H9 (cell line): ENCODE results near the gene BMP8A. TPM values are rescaled to one million over a fixed set of nuclear protein-coding genes. Genes with fewer than 3 reads are reported as not detected.

Source experiments
- DNase-seq: peaks from one replicate; pipeline ENCODE4 v3.0.0-alpha.2; 2017
- H2AFZ ChIP-seq: one replicate; pipeline ENCODE4 v1.6.1; 2013; ENCODE audit warnings: mild to moderate bottlenecking, low read length, control low read depth, moderate library complexity
- H2AK5ac ChIP-seq: 2 replicates; pipeline ENCODE4 v1.6.1; 2013; ENCODE audit warnings: low read length, control low read depth, mixed read lengths; ENCODE audit not compliant: insufficient read length
- H2BK120ac ChIP-seq: one replicate; pipeline ENCODE4 v1.6.1; 2013; ENCODE audit warnings: low read depth, mild to moderate bottlenecking, low read length, control low read depth, inconsistent platforms; ENCODE audit not compliant: poor library complexity, severe bottlenecking
- H2BK12ac ChIP-seq: 2 replicates; pipeline ENCODE4 v1.6.1; 2013; ENCODE audit warnings: low read length, control low read depth, mixed read lengths, low read depth; ENCODE audit not compliant: insufficient read length
- H2BK15ac ChIP-seq: 2 replicates; pipeline ENCODE4 v1.6.1; 2013; ENCODE audit warnings: low read depth, low read length, control low read depth
- H2BK20ac ChIP-seq: one replicate; pipeline ENCODE4 v1.6.1; 2013; ENCODE audit warnings: low read depth, mild to moderate bottlenecking, low read length, control low read depth, inconsistent platforms; ENCODE audit not compliant: poor library complexity, severe bottlenecking
- H2BK5ac ChIP-seq: 2 replicates; pipeline ENCODE4 v1.6.1; 2013; ENCODE audit warnings: low read length, control low read depth, mixed read lengths; ENCODE audit not compliant: insufficient read length
- H3K14ac ChIP-seq: 2 replicates; pipeline ENCODE4 v1.6.1; 2013; ENCODE audit warnings: low read length, control low read depth; ENCODE audit not compliant: insufficient read depth
- H3K18ac ChIP-seq: 2 replicates; pipeline ENCODE4 v1.6.1; 2013; ENCODE audit warnings: low read depth, mild to moderate bottlenecking, mixed read lengths, low read length, control low read depth; ENCODE audit not compliant: insufficient read length
- H3K23ac ChIP-seq: 2 replicates; pipeline ENCODE4 v1.6.1; 2013; ENCODE audit warnings: low read length, control low read depth, mixed read lengths, low read depth; ENCODE audit not compliant: insufficient read length
- H3K23me2 ChIP-seq: 2 replicates; pipeline ENCODE4 v1.6.1; 2013; ENCODE audit warnings: low read depth, mild to moderate bottlenecking, mixed read lengths, low read length, control low read depth; ENCODE audit not compliant: insufficient read length, poor library complexity, severe bottlenecking
- H3K27ac ChIP-seq: 2 replicates; pipeline ENCODE4 v1.5.1; 2013; ENCODE audit warnings: low read length, control low read depth, mixed read lengths, low read depth; ENCODE audit not compliant: insufficient read length
- H3K27me3 ChIP-seq: 2 replicates; pipeline ENCODE4 v1.6.1; 2013; ENCODE audit warnings: low read length, control low read depth, inconsistent platforms; ENCODE audit not compliant: insufficient read depth
- H3K4ac ChIP-seq: 2 replicates; pipeline ENCODE4 v1.6.1; 2013; ENCODE audit warnings: low read depth, mild to moderate bottlenecking, control low read depth, inconsistent platforms, low read length, moderate library complexity
- H3K4me1 ChIP-seq: 2 replicates; pipeline ENCODE4 v1.6.1; 2013; ENCODE audit warnings: low read length, control low read depth, inconsistent platforms; ENCODE audit not compliant: insufficient read depth
- H3K4me2 ChIP-seq: 2 replicates; pipeline ENCODE4 v1.6.1; 2013; ENCODE audit warnings: low read length, control low read depth, mixed read lengths; ENCODE audit not compliant: insufficient read length, insufficient read depth
- H3K56ac ChIP-seq: 2 replicates; pipeline ENCODE4 v1.6.1; 2013; ENCODE audit warnings: low read depth, mild to moderate bottlenecking, mixed read lengths, low read length, control low read depth; ENCODE audit not compliant: insufficient read length
- H3K79me1 ChIP-seq: 2 replicates; pipeline ENCODE4 v1.6.1; 2013; ENCODE audit warnings: low read depth, mild to moderate bottlenecking, moderate library complexity, low read length, control low read depth, inconsistent platforms; ENCODE audit not compliant: insufficient read depth, poor library complexity, severe bottlenecking
- H3K79me2 ChIP-seq: 2 replicates; pipeline ENCODE4 v1.6.1; 2013; ENCODE audit warnings: low read length, control low read depth, inconsistent platforms; ENCODE audit not compliant: insufficient read depth
- H3K9ac ChIP-seq: 2 replicates; pipeline ENCODE4 v1.6.1; 2013; ENCODE audit warnings: low read length, control low read depth, mixed read lengths; ENCODE audit not compliant: insufficient read length; ENCODE audit errors: extremely low read depth
- H3K9me3 ChIP-seq: one replicate; pipeline ENCODE4 v1.6.1; 2013; ENCODE audit warnings: low read depth, low read length, inconsistent platforms; ENCODE audit not compliant: control insufficient read depth
- H3T11ph ChIP-seq: one replicate; pipeline ENCODE4 v1.6.1; 2013; ENCODE audit warnings: mild to moderate bottlenecking, low read length, control low read depth, inconsistent platforms
- H4K20me1 ChIP-seq: one replicate; pipeline ENCODE4 v1.6.1; 2013; ENCODE audit not compliant: control insufficient read depth, insufficient read length, insufficient read depth
- H4K5ac ChIP-seq: 2 replicates; pipeline ENCODE4 v1.6.1; 2013; ENCODE audit warnings: low read depth, mild to moderate bottlenecking, mixed read lengths, low read length, control low read depth; ENCODE audit not compliant: insufficient read length
- H4K8ac ChIP-seq: replicated peaks from 2 replicates; pipeline ENCODE4 v1.6.1; 2013; ENCODE audit warnings: low read length, control low read depth, mixed read lengths, low read depth; ENCODE audit not compliant: insufficient read length
- H4K91ac ChIP-seq: 2 replicates; pipeline ENCODE4 v1.6.1; 2013; ENCODE audit warnings: low read depth, mild to moderate bottlenecking, moderate library complexity, mixed read lengths, low read length, control low read depth; ENCODE audit not compliant: insufficient read length
- H3K27ac Mint-ChIP-seq, 3 experiments: 2 replicates in 2 of 3; 3 replicates in 1 of 3; pipeline ENCODE4 v1.8.0; 2020 to 2021; ENCODE audit warnings: mixed read lengths in 3 of 3, mild to moderate bottlenecking in 1 of 3, moderate library complexity in 1 of 3
- H3K27me3 Mint-ChIP-seq: 2 replicates; pipeline ENCODE4 v1.8.0; 2021; ENCODE audit warnings: low read depth, mild to moderate bottlenecking, moderate library complexity, mixed read lengths
- H3K36me3 Mint-ChIP-seq, 3 experiments: 2 replicates in 2 of 3; 3 replicates in 1 of 3; pipeline ENCODE4 v1.8.0; 2020 to 2021; ENCODE audit warnings: low read depth in 3 of 3, mixed read lengths in 3 of 3; ENCODE audit not compliant: insufficient read depth in 1 of 3
- H3K4me1 Mint-ChIP-seq, 2 experiments: 2 replicates each; pipeline ENCODE4 v1.8.0; 2020; ENCODE audit warnings: mixed read lengths in 2 of 2
- H3K4me3 Mint-ChIP-seq, 2 experiments: 2 replicates in 1 of 2; 3 replicates in 1 of 2; pipeline ENCODE4 v1.8.0; 2020 to 2021; ENCODE audit warnings: mild to moderate bottlenecking in 2 of 2, mixed read lengths in 2 of 2, moderate library complexity in 1 of 2
- H3K9me3 Mint-ChIP-seq, 2 experiments: 2 replicates in 1 of 2; 3 replicates in 1 of 2; pipeline ENCODE4 v1.8.0; 2020; ENCODE audit warnings: mild to moderate bottlenecking in 2 of 2, mixed read lengths in 2 of 2, moderate library complexity in 1 of 2
- WGBS: extraction: QIAGEN DNeasy Blood & Tissue Kit; methylation state at CpG from one replicate; pipeline ENCODE4 v1.1.7; 2013; ENCODE audit warnings: missing lambda C conversion rate, low lambda C conversion rate, mixed read lengths; ENCODE audit not compliant: insufficient read length; ENCODE audit errors: extremely low coverage; 5-methylcytosine and 5-hydroxymethylcytosine counted together
- total RNA-seq: library from RNA; stranded (reverse); gene quantifications from 2 replicates; pipeline ENCODE4 v1.2.1, GENCODE V29; 2021
- TF ChIP-seq, protein P1 (sequence below): fragments of 200-600 bp; sonication (generic); conservative IDR thresholded peaks from 3 replicates; pipeline ENCODE4 v1.8.0; 2021; ENCODE audit warnings: antibody characterized with exemption, mild to moderate bottlenecking

BMP8A gene
- total RNA-seq, 1 experiment from 2014 or later: 0.52 TPM

DNA sequence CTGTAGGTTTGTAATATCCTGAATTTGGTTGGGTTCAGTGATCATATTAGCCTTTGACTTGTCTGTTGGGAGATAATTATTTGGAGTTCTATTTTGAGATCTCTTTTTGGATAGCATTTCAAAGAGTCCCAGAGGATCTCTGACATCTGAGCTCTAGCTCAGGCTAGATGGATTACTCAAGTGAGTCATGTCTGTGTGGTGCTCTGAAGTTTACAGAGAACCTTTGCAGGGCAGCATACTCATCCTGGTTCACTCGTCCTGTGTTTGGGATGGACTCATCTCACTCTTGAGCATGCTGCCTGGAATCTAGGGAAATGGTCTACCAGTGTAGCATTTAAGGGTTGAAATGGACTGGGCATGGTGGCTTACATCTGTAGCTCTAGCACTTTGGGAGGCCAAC is 29.4 kb upstream of the BMP8A start:
- Histone ChIP-seq H2BK5ac (no peak overlapping the region), H3K14ac (no peak overlapping the region), H2AK5ac (no peak overlapping the region), H3K27me3 (no peaks in the 10 kb centered on the region), H3K79me1 (no peaks in the 10 kb centered on the region), H3K9me3 (no peaks in the 10 kb centered on the region), H4K91ac (no peak overlapping the region), H2BK12ac (no peak overlapping the region), H4K8ac (no peak overlapping the region), H2BK20ac (no peak overlapping the region), H2BK15ac (no peak overlapping the region), H3K23ac (no peak overlapping the region), H2AFZ (no peak overlapping the region), H2BK120ac (no peak overlapping the region), H3K18ac (no peak overlapping the region), H4K5ac (no peak overlapping the region), H3K27ac (no peak overlapping the region), H4K20me1 (no peaks in the 10 kb centered on the region), H3K4ac (no peak overlapping the region), H3K4me1 (no peaks in the 10 kb centered on the region), H3K4me2 (no peak overlapping the region), H3K79me2 (no peaks in the 10 kb centered on the region), H3K56ac (no peak overlapping the region), H3T11ph (no peak overlapping the region), H3K23me2 (no peaks in the 10 kb centered on the region), H3K9ac (no peak overlapping the region)
- Mint-ChIP-seq H3K9me3 (no peaks in the 10 kb centered on the region), H3K36me3 (peaks cover 52 to 96% (median 86%) of the 10 kb centered on the region in 3 experiments), H3K27me3 (no peaks in the 10 kb centered on the region), H3K4me3 (no peak overlapping the region), H3K27ac (no peak overlapping the region), H3K4me1 (no peaks in the 10 kb centered on the region)
- no CpG with 5 or more reads among the region's 1 CpG for WGBS
- no peak for DNase-seq
- TF ChIP-seq, protein P1, sequence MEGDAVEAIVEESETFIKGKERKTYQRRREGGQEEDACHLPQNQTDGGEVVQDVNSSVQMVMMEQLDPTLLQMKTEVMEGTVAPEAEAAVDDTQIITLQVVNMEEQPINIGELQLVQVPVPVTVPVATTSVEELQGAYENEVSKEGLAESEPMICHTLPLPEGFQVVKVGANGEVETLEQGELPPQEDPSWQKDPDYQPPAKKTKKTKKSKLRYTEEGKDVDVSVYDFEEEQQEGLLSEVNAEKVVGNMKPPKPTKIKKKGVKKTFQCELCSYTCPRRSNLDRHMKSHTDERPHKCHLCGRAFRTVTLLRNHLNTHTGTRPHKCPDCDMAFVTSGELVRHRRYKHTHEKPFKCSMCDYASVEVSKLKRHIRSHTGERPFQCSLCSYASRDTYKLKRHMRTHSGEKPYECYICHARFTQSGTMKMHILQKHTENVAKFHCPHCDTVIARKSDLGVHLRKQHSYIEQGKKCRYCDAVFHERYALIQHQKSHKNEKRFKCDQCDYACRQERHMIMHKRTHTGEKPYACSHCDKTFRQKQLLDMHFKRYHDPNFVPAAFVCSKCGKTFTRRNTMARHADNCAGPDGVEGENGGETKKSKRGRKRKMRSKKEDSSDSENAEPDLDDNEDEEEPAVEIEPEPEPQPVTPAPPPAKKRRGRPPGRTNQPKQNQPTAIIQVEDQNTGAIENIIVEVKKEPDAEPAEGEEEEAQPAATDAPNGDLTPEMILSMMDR: no peak
